Measurements from ENCODE around the gene DOCK9.

DNA sequence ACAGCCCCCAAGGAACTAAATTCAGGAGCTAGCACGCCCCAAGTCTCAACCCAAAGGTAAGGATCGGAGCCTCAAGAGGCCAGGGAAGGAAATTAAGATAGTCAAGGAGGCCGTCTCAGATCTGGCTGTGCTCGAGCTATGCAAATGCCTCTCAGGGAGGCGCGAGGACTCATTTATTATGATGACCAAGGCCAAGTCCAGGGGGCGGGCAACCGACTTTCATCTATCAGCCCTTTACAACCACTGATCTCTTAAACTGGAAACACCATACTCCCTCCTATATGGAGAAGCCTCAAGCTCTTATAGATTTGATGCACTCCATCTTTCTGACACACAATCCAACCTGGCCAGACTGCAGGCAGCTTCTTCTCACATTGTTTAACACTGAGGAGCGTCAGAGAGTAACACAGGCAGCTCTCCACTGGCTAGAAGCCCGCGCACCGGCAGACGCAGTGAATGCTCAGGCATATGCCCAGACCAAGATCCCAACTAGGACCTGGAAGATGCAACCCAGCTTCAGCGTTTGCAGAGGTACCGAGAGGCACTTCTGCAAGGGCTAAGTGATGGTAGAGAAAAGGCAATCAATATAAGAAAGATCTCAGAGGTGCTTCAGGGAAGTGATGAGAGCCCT is 215.8 kb downstream of the DOCK9 start:
- no peak for TF ChIP-seq EZH2 (IDR thresholded peaks at IDR 0.05; ENCODE audit: borderline replicate concordance, low read depth, low read length, severe bottlenecking)
- TF ChIP-seq POLR2A (IDR thresholded peaks at IDR 0.05; ENCODE audit: low read depth, low read length): no peak
- no peak for TF ChIP-seq CTCF (IDR thresholded peaks at IDR 0.05; ENCODE audit: extremely low read depth in 1 of 2, insufficient read depth in 1 of 2, low read depth in 1 of 2, low read length in 2 of 2)
- no peak for TF ChIP-seq MAX (IDR thresholded peaks at IDR 0.05; ENCODE audit: insufficient read depth, insufficient read length)
- TF ChIP-seq POLR2AphosphoS5 (IDR thresholded peaks at IDR 0.05; ENCODE audit: insufficient read depth, low read depth, low read length): no peak

Measured in endothelial cell of umbilical vein (primary cell).